Stimulated activated CD4-positive, alpha-beta T cell treated with anti-CD3 and anti-CD28 coated beads, Interleukin-2, amount 100 ng/mL, for 48 hours (primary cell): ENCODE data around the gene RAPGEF4.

ENCODE experiments used
- DNase-seq, 2 donors: peaks; one replicate each; pipeline ENCODE4 v3.0.0-alpha.2; 2020

RAPGEF4 gene

GRCh38 chr2:172976116-172976515 lies 240.5 kb downstream of the RAPGEF4 start:
- no peak for DNase-seq

DNA sequence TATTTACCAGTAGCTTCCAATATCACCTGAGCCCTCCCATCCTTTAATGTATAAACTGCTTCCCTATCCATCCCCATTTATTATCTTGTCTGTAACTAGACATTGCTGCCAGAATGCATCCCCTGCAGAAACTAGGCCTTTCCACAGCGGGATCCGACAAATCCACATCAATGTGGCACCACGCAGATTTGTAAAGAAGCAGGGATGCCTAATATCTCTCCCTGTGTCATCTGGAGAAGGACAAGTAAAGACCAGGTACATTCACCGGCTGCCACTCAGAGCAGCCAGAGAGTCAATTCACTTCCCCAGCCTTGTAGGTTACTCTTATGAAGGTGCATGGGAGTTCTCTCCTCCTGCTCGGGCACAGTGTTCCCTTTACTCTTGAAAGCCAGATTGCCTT lies 241.2 kb downstream of the RAPGEF4 start:
- no peak for DNase-seq

GRCh38 chr2:172977270-172978062 lies 241.8 kb downstream of the RAPGEF4 start:
- DNase-seq: no peak

- DNase-seq: no peak
These were observed 242.4 kb downstream of the RAPGEF4 start for GRCh38 chr2:172978063-172978383.

- no peak for DNase-seq
These were observed 249.7 kb downstream of the RAPGEF4 start for GRCh38 chr2:172985139-172985892.

GRCh38 chr2:172986040-172986439 lies 250.4 kb downstream of the RAPGEF4 start:
- DNase-seq: no peak

GRCh38 chr2:172988728-172989127 lies 253.1 kb downstream of the RAPGEF4 start:
- no peak for DNase-seq

GRCh38 chr2:172991031-172991430 lies 255.4 kb downstream of the RAPGEF4 start:
- no peak for DNase-seq

DNA sequence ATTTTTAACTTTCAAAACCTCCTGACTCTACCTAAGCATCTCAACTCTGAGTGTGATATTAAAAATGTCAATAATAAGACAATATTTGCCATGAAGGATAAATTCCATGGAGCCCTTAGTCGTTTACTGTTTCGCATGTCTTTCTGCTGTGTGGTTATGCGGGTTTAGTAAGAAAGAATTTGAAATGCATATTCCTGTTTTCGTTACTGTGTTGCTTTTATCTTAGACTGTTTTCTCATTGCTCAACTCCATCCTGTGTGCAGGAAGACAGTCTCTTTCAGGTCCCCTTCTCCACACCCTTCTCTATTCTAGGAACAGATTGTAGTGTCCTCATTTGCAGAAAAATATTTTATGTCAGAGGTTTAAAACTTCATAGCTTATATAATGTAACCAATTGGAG lies 257.5 kb downstream of the RAPGEF4 start:
- DNase-seq: no peak

GRCh38 chr2:172993931-172994717 lies 258.5 kb downstream of the RAPGEF4 start:
- no peak for DNase-seq

DNA sequence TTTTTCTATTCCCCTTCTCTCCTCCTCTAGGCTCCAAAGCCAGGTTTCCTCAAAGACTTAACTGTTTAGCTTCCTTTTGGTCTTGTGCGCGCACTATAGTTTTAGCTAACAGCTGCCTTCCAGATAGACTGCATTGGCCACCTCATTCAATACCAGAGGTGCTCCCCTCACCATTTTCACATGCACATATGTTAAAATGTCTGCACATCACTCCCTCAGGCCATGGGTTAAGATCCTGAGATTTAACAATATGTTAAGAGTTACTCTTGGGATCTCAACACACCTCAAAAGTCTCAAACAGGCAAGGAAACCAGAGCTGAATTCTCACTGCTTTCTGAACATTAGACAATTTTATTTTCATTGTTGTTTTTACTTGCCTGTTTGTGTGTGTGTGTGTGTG lies 259.2 kb downstream of the RAPGEF4 start:
- no peak for DNase-seq

GRCh38 chr2:172995323-172996244 lies 259.9 kb downstream of the RAPGEF4 start:
- no peak for DNase-seq

- no peak for DNase-seq
These were observed 260.8 kb downstream of the RAPGEF4 start for GRCh38 chr2:172996387-172996961.

GRCh38 chr2:172997031-172997430 lies 261.4 kb downstream of the RAPGEF4 start:
- DNase-seq: no peak

- DNase-seq: no peak
These were observed 263.1 kb downstream of the RAPGEF4 start for GRCh38 chr2:172998547-172999272.

- DNase-seq: no peak
These were observed 264.2 kb downstream of the RAPGEF4 start for GRCh38 chr2:172999641-173000386.

GRCh38 chr2:173001664-173002604 lies 266.3 kb downstream of the RAPGEF4 start:
- no peak for DNase-seq

- DNase-seq: no peak
These were observed 267.3 kb downstream of the RAPGEF4 start for GRCh38 chr2:173002751-173003541.

GRCh38 chr2:173008786-173009185 lies 273.1 kb downstream of the RAPGEF4 start:
- DNase-seq: no peak
